WTC11 (cell line): ENCODE data around the gene FUT2.

Experiments used
- CBFB ChIP-seq: sonication (generic); formaldehyde crosslinking; IDR thresholded peaks from 2 replicates; pipeline ENCODE4 v1.8.1; 2022; ENCODE audit warnings: mild to moderate bottlenecking, low read depth, missing genetic modification reagents
- PRRX2 ChIP-seq: fragments of 250-450 bp; sonication (Bioruptor Pico); IDR thresholded peaks from 2 replicates; pipeline ENCODE4 v1.8.0; 2021; ENCODE audit warnings: mild to moderate bottlenecking
- SP1 ChIP-seq: sonication (generic); formaldehyde crosslinking; conservative IDR thresholded peaks from 2 replicates; pipeline ENCODE4 v1.8.1; 2022; ENCODE audit warnings: missing genetic modification reagents

- TF ChIP-seq SP1 (CRISPR knock-in tag): no peak
- no peak for TF ChIP-seq CBFB (CRISPR knock-in tag)
- TF ChIP-seq PRRX2 (CRISPR knock-in tag): no peak
Measured at GRCh38 chr19:48731452-48731851, 35.7 kb downstream of the FUT2 start.
